Measurements from ENCODE around the gene OR10V1. TPM values are rescaled to one million over a fixed set of nuclear protein-coding genes. Genes with fewer than 3 reads are reported as not detected.
A peak's percentile ranks its signal among the peaks of the same experiment; 100 is the strongest.

The OR10V1 gene
- total RNA-seq, 1 experiment from 2014 or later, result not detected

GRCh38 chr11:59667812-59668187 is 45.8 kb downstream of the OR10V1 start:
- Mint-ChIP-seq H3K36me3 (ENCODE audit: insufficient read depth, unreplicated experiment) (peaks cover 44% of the 10 kb centered on the region), H3K4me3 (ENCODE audit: unreplicated experiment) (peak overlapping the region; percentile 95), H3K27ac (ENCODE audit: low read depth, unreplicated experiment) (peak overlapping the region; percentile 98), H3K4me1 (ENCODE audit: insufficient read depth, unreplicated experiment) (peaks cover 27% of the 10 kb centered on the region), H3K9me3 (ENCODE audit: unreplicated experiment) (no peaks in the 10 kb centered on the region), H3K27me3 (ENCODE audit: insufficient read depth, unreplicated experiment) (no peaks in the 10 kb centered on the region)
- no peak for DNase-seq (ENCODE audit: unreplicated experiment)
- TF ChIP-seq CTCF (IDR thresholded peaks at IDR 0.05; ENCODE audit: unreplicated experiment), result no peak
- CTCF ChIA-PET, result interaction anchor here (0.6 to 1.1 kb wide), 4 partner anchors 20 to 130 kb away, joined by 3 to 4 read pairs (median 3); no protein-coding TSS in a partner anchor
- intact Hi-C loops (cut with micrococcal nuclease), result loop anchor here (2.0 kb wide), 4 partner anchors 51 to 135 kb away; partner anchors contain the start of gene STX3
- POLR2A ChIA-PET, result interaction anchor here (1.1 to 6.6 kb wide), 7 partner anchors 11 to 492 kb away, joined by 3 to 79 read pairs (median 13); partner anchors contain the start of genes OSBP and STX3
- BruUV-seq (replicated peaks), result TSS peak; percentile 42

- CTCF ChIA-PET, result interaction anchor here (0.7 to 1.1 kb wide), 2 partner anchors 23 to 129 kb away, joined by 3 to 4 read pairs; no protein-coding TSS in a partner anchor
- POLR2A ChIA-PET, result interaction anchor here (0.7 to 6.6 kb wide), 8 partner anchors 10 to 492 kb away, joined by 3 to 79 read pairs (median 10); partner anchors contain the start of genes OSBP and STX3
- peak overlapping the region; percentile 95 for H3K4me3 Mint-ChIP-seq (ENCODE audit: unreplicated experiment)
- TF ChIP-seq CTCF (IDR thresholded peaks at IDR 0.05; ENCODE audit: unreplicated experiment), result no peak
- intact Hi-C loops (cut with micrococcal nuclease), result no loop called here
- H3K36me3 Mint-ChIP-seq (ENCODE audit: insufficient read depth, unreplicated experiment), result peaks cover 52% of the 10 kb centered on the region
- peak; percentile 11 for DNase-seq (ENCODE audit: unreplicated experiment)
- H3K9me3 Mint-ChIP-seq (ENCODE audit: unreplicated experiment), result no peaks in the 10 kb centered on the region
- no peak overlapping the region for H3K27ac Mint-ChIP-seq (ENCODE audit: low read depth, unreplicated experiment)
- H3K4me1 Mint-ChIP-seq (ENCODE audit: insufficient read depth, unreplicated experiment), result peaks cover 27% of the 10 kb centered on the region
- no TSS peak for BruUV-seq (replicated peaks)
- H3K27me3 Mint-ChIP-seq (ENCODE audit: insufficient read depth, unreplicated experiment), result no peaks in the 10 kb centered on the region
These were observed 46.7 kb downstream of the OR10V1 start for GRCh38 chr11:59666969-59667368.

Other genes starting within 250 kb of the OR10V1 start
- gene OR4D10, start 240.5 kb downstream of the OR10V1 start, total RNA-seq (2022), result not detected in 2 replicates
- not detected in 2 replicates for gene OR4D11, start 210.3 kb downstream of the OR10V1 start, total RNA-seq (2022)
- not detected in 2 replicates for gene OR4D9, start 202.3 kb downstream of the OR10V1 start, total RNA-seq (2022)
- gene OSBP, start 98.1 kb downstream of the OR10V1 start, total RNA-seq (2022), result 73.7 and 76.1 TPM in 2 replicates
- gene PATL1, start 44.8 kb downstream of the OR10V1 start, total RNA-seq (2022), result 42.6 and 49.6 TPM in 2 replicates
- gene STX3, start 41.5 kb upstream of the OR10V1 start, total RNA-seq (2022), result 12.1 and 22.1 TPM in 2 replicates
- 31.8 and 39.8 TPM in 2 replicates for gene MRPL16, start 96.9 kb upstream of the OR10V1 start, total RNA-seq (2022)
- not detected in 2 replicates for gene CBLIF, start 131.7 kb upstream of the OR10V1 start, total RNA-seq (2022)
- gene TCN1, start 152.6 kb upstream of the OR10V1 start, total RNA-seq (2022), result not detected in 2 replicates
- gene OOSP3, start 164.9 kb upstream of the OR10V1 start, total RNA-seq (2022), result not detected in 2 replicates
- not detected in 2 replicates for gene OOSP1, start 224.6 kb upstream of the OR10V1 start, total RNA-seq (2022)

Data from MCF 10A (cell line).